DOHH2 (cell line): Measurements from ENCODE around the gene NKX3-2.

Experiments used
- CTCF ChIP-seq: fragments of 200-600 bp; sonication (generic); IDR thresholded peaks from one replicate; pipeline ENCODE4 v1.5.1; 2014; ENCODE audit warnings: antibody characterized with exemption, mild to moderate bottlenecking, low read depth, low read length; ENCODE audit not compliant: poor library complexity, severe bottlenecking
- EZH2phosphoT487 ChIP-seq: fragments of 200-600 bp; sonication (generic); IDR thresholded peaks from 2 replicates; pipeline ENCODE4 v1.6.1; 2017; ENCODE audit warnings: borderline replicate concordance, mild to moderate bottlenecking, antibody characterized with exemption, low read length, moderate library complexity, mixed read lengths

- TF ChIP-seq CTCF (no peak), EZH2phosphoT487 (no peak)
Measured at GRCh38 chr4:13539047-13539618, 5.2 kb downstream of the NKX3-2 start.
